NCI-H460 (cell line): ENCODE measurements around the gene ATRIP. TPM values are rescaled to one million over a fixed set of nuclear protein-coding genes. Genes with fewer than 3 reads are reported as not detected.
"Not testable (repeated sequence)": the region's sequence is repeated elsewhere in the genome, so short reads cannot be mapped to it uniquely, and the experiment has no call there.

Source experiments
- DNase-seq: peaks from one replicate; pipeline ENCODE4 v3.0.0-alpha.2; 2016; ENCODE audit warnings: low read depth; ENCODE audit errors: extremely low read depth
- total RNA-seq: library from RNA; depleted of rRNA; stranded (reverse); fragments of >200 nt; shearing (Covaris generic); gene quantifications from 2 replicates; pipeline ENCODE4 v1.2.3, GENCODE V29; 2014

Gene ATRIP
- total RNA-seq, 1 experiment from 2014 or later: 5.9 TPM

DNA sequence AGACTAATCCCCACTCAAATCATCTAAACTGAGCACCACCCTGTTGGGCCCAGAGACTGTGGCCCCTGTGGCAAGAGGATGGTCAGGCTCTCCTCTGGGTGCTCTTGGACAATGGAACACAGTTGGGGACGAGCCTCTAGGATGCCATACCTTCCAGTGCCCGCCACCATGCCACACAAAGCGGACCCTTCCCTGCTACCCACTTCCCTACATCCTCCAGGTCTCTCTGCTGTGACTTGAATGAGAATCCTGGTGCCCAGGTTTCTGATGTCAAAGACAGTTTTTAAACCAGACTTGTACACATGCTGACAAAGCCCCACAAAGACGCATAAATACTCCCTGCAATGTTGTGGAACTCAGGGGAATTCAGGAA is 11.3 kb upstream of the ATRIP start:
- DNase-seq: no peak

DNA sequence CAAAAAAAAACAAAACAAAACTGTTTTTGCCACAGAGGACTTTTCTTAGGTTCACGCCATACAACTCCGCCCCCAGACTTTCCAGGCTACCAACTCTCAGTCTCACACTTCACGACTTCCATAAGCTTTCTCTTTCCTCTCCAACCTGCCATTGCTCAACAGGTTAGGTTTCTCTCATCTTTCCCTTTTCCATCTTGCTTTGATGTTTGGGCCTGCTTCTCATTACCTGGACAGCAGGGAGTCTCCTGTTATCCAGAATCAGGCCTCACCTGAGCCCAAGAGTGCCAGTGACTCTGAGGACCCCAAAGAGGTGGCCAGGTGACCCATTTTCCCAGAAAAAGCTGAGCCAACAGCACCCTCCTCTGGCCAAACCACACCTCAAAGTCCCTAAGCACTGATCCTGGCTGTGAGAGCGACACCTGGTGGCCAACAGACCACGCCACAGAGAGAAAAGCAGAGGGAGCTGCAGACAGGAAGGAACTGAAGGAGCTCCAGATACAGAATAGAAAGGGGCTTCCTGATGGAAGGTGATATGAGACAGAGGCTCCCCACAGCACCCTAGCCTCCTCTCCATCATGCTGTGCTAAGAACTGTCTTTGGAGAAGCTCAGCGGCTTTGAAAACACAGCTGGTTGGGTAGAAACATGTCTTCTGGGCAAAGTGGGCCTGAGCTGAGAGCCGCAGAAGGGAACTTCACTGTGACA is 10.6 kb upstream of the ATRIP start:
- DNase-seq: peak; percentile 80

DNA sequence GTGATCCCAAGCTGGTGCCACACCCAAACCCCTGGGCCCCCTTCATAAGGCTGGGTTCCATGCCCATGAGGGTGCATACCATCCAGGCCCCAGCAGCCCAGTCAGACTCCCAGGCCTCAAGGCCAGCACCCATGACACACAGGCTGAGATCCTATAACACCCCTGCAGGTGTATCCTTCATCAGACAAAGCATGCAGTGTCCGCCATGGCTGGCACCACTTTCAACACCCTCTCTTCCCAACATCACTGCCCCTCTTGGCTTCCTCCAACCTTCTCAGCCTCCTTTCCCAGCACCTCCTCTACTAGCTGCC is 10.1 kb upstream of the ATRIP start:
- DNase-seq: no peak

DNA sequence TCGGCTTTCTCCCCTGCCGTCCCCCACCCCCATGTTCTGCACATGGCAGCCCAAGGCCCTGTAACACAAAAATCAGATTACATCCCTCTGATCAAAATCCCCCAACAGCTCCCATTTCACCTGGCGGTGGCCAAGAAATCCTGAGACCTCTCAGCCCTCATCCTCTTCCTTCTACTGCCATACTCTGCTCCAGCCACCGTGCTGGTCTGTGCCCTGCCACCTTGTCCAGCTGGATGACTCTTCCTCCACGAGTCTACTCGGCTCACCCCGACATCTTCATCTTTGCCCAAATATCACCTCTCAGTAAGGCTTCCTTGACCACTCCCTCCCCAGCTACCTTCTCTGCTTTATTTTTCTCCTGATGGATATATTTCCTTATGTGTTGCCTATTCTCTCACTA is 9.7 kb upstream of the ATRIP start:
- no peak for DNase-seq

DNA sequence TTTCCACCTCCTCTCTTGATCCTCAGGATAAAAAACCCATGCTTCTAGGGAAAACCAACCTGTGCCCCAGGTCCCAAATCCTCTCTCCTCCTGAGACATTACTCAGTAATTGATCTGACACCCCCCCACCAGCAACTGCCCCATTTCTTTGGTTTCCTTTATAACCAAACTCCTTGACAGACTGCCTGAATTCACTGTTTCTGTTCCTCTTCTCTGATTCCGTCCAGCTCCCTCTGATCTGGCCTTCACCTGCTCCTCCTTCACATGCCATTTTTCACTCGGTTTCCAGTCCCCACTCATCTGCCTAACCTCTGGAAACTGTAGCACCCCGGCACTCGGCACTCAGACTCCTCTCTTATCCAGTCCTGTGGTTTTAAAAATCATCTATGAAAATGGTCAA is 8.7 kb upstream of the ATRIP start:
- DNase-seq: no peak

DNA sequence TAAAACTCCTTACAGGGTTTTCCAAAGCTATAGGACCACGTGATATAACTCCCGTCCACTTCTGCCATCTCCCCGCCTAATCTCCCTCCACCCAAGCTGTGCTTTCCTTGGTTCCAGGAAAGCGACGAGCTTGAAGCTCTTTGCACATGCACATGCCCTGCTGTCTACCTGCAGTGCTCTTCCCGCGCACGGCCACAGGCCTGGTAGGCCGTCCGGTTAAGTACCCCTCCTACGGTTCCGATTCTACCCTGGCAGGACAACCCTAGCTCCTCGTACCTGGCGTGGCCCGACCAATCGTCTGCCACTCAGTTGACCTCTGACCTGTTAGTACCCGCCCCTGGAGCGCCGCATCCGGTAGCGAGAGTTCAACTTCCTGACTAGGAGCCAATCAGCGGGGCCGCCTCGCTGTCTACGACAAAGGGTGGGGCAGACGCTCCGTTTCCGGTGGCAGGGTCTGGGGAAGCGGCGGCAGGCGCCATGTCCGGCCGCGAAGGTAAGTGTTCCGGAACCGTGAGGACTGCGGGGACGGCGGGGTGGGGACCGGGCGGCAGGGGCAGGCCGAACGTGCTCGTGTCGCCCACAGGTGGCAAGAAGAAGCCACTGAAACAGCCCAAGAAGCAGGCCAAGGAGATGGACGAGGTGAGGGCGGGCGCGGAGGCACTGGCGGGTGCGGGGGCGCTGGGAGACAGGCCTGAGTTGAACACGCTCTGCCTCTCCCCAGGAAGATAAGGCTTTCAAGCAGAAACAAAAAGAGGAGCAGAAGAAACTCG is 6.5 kb upstream of the ATRIP start, which contains the start of the genes CCDC51 and TMA7:
Gene CCDC51 (minus strand): TSS at position 300 of the 770 bp plus-strand sequence. CDS start 4,991 bp downstream, outside the sequence.
Gene TMA7 (plus strand): TSS at position 438 of the 770 bp plus-strand sequence. CDS start 40 bp downstream, at position 478.
- peak; percentile 92 for DNase-seq

DNA sequence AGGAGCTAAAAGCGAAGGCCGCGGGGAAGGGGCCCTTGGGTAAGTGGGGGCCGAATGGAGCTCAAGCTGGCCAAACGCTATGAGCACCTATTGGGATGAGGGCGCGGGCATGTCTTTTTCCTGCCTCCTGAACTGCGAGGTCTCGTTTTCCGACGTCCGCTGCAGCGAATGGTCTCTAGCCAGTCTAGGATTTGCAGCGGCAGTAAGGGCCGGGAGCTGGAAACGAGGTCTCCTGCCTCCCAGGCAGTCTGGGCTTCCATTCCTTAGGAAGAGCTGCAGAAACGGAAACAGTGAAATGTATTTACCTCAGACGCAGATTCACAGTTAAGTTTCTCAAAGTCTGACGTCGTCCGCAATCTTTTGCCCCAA is 6.0 kb upstream of the ATRIP start:
- no peak for DNase-seq

DNA sequence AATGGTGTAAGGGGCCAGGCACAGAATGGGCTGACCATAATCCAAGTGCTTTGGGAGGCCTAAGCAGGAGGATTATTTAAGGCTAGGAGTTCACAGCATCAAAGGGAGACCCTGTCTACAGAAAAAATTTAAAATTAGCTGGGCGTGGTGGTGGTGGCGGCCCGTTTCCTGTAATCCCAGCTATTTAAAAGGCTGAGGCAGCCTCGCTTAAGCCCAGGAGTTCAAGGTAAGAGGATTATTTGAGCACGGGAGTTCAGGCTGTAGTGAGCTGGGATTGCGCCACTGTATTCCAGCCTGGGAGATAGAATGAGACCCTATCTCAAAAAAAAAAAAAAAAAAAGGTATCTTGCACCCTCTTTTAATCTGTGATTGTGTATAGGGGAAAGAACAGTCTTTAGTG is 4.6 kb upstream of the ATRIP start:
- no peak for DNase-seq

DNA sequence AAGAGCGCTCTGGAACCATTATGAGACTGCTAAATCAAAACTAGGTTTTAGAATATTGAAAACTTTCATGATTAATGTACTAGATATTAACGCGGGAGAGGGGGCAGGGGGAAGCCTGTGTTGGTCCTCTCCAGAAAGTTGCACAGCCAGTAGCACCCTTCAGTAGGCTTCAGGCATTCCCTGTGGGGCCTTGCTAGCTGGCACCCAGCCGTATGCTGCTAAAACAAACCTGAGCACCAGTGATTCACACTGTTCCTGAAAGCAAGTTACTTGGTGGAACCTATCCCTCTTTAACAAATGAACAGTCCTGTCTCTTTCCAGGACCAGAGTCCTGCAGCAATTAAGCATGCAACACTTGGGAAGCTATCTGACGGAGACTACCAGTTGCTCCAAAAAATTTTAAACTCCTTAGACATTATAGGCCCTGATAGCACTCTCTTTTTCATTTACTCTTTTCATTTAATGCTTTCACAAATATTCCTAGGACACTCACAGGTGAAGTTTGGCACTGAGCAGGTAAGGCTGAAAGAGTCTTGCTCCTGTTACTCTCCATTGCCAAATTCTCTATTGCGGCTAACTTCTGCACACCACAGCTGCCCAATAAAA is 1.2 kb upstream of the ATRIP start:
- DNase-seq: no peak

DNA sequence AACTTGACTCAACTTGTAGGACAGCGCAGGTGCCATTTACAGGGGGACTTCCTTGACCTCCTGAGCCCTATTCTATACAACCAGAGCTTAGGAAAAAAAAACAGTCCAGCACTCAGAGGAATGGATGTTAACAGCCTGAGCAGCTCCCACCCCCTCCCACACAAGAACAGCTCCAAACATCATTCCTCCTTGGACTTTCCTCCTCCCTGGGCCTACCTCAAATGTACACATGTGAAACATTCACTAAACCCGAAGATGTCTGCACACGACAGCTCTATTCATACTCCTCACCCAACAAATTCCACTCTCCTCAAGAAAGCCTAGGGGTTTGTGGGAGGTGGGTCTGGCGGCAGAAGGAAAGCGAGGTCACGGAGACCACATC is 503 bp upstream of the ATRIP start:
- no peak for DNase-seq

DNA sequence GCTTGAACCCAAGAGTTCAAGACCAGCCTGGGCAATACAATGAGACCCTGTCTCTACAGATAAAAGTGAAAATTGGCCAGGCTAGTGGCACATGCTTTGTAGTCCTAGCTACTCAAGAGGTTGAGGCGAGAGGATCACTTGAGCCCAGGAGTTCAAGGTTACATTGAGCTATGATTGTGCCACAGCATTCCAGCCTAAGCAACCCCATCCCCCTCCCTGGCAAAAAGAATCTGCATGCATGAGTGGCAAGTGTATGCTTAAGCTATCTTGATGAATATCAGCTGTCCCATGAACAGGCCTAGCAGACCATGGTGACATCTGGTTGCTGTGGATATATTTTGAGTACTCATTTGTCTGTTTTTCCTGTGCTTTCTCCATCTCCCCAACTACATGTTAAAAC is 4.7 kb downstream of the ATRIP start:
- no peak for DNase-seq

DNA sequence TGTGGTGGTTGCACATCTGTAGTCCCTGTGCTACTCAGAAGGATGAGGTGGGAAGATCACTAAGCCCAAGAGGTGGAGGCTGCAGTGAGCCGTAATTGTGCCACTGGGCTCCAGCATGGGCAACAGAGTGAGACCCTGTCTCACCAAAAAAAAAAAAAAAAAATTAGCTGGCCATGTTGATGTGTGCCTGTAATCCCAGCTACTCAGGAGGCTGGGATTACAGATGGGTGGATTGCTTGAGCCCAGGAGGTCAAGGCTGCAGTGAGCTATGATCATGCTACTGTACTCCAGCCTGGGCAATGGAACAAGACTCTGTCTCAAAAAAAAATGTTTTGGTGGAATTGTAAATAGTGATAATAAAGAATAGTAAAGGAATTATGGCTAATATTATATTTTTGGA is 9.9 kb downstream of the ATRIP start:
- no peak for DNase-seq

DNA sequence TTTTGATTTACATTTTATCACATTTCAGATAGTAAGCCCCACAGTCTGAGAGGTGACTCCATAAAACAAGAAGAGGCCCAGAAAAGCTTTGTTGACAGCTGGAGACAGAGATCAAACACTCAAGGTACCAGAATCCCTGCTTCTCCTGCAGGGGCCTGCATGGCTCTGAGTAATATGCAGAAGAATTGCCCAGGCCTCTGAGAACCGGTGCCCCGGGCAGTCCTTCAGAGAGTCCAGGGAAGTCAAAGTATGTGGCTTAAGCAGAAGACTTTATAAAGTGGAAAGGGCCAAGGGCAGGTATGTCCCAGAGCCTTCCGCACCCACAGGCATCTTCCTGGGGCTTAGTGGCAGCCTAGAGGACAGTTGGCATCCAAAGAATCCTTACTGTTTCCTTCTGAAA is 12.8 kb downstream of the ATRIP start:
- no peak for DNase-seq

DNA sequence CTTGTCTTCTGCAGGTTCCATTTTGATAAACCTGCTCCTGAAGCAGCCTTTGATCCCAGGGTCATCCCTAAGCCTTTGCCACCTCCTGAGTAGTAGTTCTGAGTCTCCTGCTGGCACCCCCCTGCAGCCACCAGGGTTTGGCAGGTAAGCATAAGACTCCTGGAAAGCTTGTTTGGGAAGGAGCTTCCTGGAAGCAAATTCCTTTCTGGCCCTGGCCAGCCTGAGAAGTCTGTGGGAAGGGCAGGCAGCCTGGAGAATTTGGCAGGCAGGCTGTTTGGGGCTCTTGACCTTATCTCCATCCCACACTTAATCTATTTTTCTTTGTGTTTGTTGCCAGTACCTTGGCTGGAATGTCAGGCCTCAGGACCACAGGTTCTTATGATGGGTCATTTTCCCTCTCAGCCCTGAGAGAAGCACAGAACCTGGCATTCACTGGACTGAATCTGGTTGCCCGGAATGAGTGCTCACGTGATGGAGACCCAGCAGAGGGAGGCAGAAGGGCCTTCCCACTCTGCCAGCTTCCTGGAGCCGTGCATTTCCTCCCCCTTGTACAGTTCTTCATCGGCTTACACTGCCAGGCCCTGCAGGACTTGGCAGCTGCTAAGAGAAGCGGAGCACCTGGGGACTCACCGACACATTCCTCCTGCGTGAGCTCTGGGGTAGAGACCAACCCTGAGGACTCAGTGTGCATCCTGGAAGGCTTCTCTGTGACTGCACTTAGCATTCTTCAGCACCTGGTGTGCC is 13.4 kb downstream of the ATRIP start:
- DNase-seq: no peak

DNA sequence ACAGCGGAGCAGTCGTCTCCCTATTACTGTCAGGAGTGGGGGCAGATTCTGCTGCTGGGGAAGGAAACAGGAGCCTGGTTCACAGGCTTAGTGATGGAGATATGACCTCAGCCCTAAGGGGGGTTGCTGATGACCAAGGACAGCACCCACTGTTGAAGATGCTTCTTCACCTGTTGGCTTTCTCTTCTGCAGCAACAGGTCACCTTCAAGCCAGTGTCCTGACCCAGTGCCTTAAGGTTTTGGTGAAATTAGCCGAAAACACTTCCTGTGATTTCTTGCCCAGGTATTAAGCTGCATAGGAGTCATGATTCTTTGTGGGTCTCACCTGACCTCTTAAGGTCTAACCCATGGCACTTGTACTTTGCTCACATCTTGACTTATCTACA is 14.0 kb downstream of the ATRIP start:
- DNase-seq: no peak

DNA sequence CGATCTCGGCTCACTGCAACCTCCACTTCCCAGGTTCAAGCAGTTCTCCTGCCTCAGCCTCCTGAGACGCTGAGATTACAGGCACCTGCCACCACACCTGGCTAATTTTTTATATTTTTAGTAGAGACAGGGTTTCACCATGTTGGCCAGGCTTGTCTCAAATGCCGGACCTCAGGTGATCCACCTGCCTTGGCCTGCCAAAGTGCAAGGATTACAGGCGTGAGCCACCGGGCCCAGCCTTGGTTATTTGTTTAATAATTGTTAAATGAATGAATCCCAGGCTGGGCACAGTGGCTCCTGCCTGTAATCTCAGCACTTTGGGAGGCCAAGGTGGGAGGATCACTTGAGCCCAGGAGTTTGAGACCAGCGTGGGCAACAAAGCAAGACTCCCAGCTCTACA is 15.2 kb downstream of the ATRIP start:
- DNase-seq: not testable (repeated sequence)

DNA sequence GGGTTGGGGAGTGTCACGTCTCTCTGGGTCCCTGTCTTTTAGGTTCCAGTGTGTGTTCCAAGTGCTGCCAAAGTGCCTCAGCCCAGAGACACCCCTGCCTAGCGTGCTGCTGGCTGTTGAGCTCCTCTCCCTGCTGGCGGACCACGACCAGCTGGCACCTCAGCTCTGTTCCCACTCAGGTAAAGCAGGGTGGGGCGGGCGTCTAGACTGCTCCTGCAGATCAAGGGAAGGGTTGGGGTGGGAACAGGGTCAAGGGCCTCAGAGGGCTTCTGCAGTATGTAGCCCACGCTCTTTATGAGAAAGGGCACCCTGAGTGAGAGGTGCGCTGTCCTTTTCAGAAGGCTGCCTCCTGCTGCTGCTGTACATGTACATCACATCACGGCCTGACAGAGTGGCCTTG is 17.2 kb downstream of the ATRIP start:
- DNase-seq: no peak

DNA sequence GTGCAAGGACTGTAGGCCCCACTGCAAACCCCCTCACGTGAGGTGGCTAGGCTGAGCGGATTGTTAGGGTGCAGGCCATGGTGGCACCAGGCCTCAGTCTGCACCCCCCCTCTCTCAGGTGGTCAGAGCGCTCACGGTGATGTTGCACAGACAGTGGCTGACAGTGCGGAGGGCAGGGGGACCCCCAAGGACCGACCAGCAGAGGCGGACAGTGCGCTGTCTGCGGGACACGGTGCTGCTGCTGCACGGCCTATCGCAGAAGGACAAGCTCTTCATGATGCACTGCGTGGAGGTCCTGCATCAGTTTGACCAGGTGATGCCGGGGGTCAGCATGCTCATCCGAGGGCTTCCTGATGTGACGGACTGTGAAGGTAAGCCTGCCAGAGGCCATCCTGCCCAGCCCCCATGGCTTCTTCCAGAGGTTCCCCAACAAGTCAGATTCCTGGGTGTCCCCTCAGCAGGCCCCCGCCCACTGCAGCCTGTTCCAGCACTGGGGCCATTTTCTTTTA is 18.2 kb downstream of the ATRIP start:
- no peak for DNase-seq

DNA sequence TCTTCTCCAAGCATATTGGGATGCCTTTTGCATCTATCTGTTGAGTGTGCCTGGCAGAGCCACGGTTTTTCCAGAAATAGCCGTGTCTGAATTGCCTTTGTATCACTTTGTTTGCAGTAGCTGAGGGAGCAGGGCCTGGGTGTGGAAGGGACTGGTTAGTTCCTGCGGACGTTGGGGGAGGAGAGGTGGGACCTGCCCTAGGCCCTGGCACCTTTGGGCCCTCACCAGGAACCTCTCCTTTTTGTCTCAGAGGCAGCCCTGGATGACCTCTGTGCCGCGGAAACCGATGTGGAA is 18.6 kb downstream of the ATRIP start:
- DNase-seq: no peak

DNA sequence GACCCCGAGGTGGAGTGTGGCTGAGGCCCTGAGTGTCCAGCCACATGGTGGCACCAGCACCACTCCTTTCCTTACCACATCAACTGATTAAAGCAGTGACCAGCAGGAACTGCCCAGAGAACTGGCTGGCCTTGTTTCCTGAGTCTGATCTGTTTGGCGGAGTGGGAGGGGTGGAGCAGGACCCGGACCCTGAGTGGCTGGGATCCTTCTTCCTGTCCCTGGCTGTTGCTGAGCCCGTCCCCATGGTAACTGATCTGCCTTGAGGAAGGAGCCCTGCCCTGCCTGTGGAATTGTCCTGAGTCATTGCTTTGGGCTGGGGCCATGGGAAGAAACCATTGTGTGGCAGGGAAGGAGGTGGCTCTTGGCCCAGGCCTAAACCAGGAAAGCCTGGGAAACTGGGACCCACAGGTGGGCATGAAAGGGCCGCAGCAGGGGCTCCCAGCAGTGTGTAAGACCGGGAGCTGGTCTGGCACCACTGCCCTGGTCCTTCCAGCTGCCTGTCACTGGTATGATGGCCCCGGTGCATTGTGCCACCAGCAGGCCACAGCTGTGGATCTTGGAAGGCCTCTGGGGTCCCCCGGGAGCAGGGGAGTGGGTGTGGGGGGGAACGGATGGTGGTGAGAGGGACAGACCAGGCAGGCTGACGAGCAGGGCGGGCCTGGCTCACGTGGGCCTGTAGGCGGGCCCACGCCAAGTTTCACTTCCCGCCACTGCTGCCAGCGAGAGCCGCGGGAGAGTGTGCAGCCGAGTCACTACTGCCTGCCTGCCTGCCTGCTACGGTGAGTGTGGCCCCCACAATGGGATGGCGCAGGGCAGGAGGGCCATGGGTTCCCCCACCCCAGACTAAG is 19.2 kb downstream of the ATRIP start:
- peak; percentile 98 for DNase-seq
